Measurements from ENCODE around the gene RALGAPA1.
"Not testable (repeated sequence)": the region's sequence is repeated elsewhere in the genome, so short reads cannot be mapped to it uniquely, and the experiment has no call there.

RALGAPA1 gene

GRCh38 chr14:35760143-35760542 is 49.0 kb downstream of the RALGAPA1 start:
- Histone ChIP-seq H3K4me1 (ENCODE audit: control insufficient read depth, insufficient read depth, low read length) (peaks cover 4% of the 10 kb centered on the region; the same call in 1 of the 2 replicates), H3K9ac (ENCODE audit: low read depth, low read length) (no peak overlapping the region), H3K27me3 (ENCODE audit: control insufficient read depth, insufficient read depth, low read length) (no peaks in the 10 kb centered on the region), H3K9me3 (ENCODE audit: control insufficient read depth, insufficient read depth, low read length) (no peaks in the 10 kb centered on the region), H3K27ac (ENCODE audit: low read depth, low read length) (no peak overlapping the region), H3K4me3 (ENCODE audit: low read depth, low read length) (no peak overlapping the region), H3K36me3 (ENCODE audit: control insufficient read depth, insufficient read depth, low read length) (peaks cover 16% of the 10 kb centered on the region)

- H3K36me3 ChIP-seq (ENCODE audit: control insufficient read depth, insufficient read depth, low read length) = peaks cover 19% of the 10 kb centered on the region
- H3K4me3 ChIP-seq (ENCODE audit: low read depth, low read length) = no peak overlapping the region
- no peak overlapping the region for H3K27ac ChIP-seq (ENCODE audit: low read depth, low read length)
- no peaks in the 10 kb centered on the region for H3K27me3 ChIP-seq (ENCODE audit: control insufficient read depth, insufficient read depth, low read length)
- H3K9ac ChIP-seq (ENCODE audit: low read depth, low read length) = no peak overlapping the region
- no peaks in the 10 kb centered on the region for H3K9me3 ChIP-seq (ENCODE audit: control insufficient read depth, insufficient read depth, low read length)
- peaks cover 4% of the 10 kb centered on the region; the same call in 1 of the 2 replicates for H3K4me1 ChIP-seq (ENCODE audit: control insufficient read depth, insufficient read depth, low read length)
Measured at GRCh38 chr14:35758523-35759129, 50.5 kb downstream of the RALGAPA1 start.

GRCh38 chr14:35754671-35755070 is 54.4 kb downstream of the RALGAPA1 start:
- H3K9me3 ChIP-seq (ENCODE audit: control insufficient read depth, insufficient read depth, low read length) = no peaks in the 10 kb centered on the region
- no peak overlapping the region for H3K4me3 ChIP-seq (ENCODE audit: low read depth, low read length)
- H3K4me1 ChIP-seq (ENCODE audit: control insufficient read depth, insufficient read depth, low read length) = no peaks in the 10 kb centered on the region
- peaks cover 19% of the 10 kb centered on the region for H3K36me3 ChIP-seq (ENCODE audit: control insufficient read depth, insufficient read depth, low read length)
- H3K9ac ChIP-seq (ENCODE audit: low read depth, low read length) = no peak overlapping the region
- H3K27me3 ChIP-seq (ENCODE audit: control insufficient read depth, insufficient read depth, low read length) = no peaks in the 10 kb centered on the region
- no peak overlapping the region for H3K27ac ChIP-seq (ENCODE audit: low read depth, low read length)

GRCh38 chr14:35752380-35752779 is 56.7 kb downstream of the RALGAPA1 start:
- H3K9ac ChIP-seq (ENCODE audit: low read depth, low read length) = no peak overlapping the region
- H3K4me1 ChIP-seq (ENCODE audit: control insufficient read depth, insufficient read depth, low read length) = peaks cover 3% of the 10 kb centered on the region; the same call in 1 of the 2 replicates
- H3K36me3 ChIP-seq (ENCODE audit: control insufficient read depth, insufficient read depth, low read length) = peaks cover 22% of the 10 kb centered on the region
- H3K27me3 ChIP-seq (ENCODE audit: control insufficient read depth, insufficient read depth, low read length) = no peaks in the 10 kb centered on the region
- no peaks in the 10 kb centered on the region for H3K9me3 ChIP-seq (ENCODE audit: control insufficient read depth, insufficient read depth, low read length)
- H3K27ac ChIP-seq (ENCODE audit: low read depth, low read length) = no peak overlapping the region
- no peak overlapping the region for H3K4me3 ChIP-seq (ENCODE audit: low read depth, low read length)

- H3K4me3 ChIP-seq (ENCODE audit: low read depth, low read length) = no peak overlapping the region
- H3K27me3 ChIP-seq (ENCODE audit: control insufficient read depth, insufficient read depth, low read length) = no peaks in the 10 kb centered on the region
- peaks cover 8% of the 10 kb centered on the region for H3K36me3 ChIP-seq (ENCODE audit: control insufficient read depth, insufficient read depth, low read length)
- H3K27ac ChIP-seq (ENCODE audit: low read depth, low read length) = no peak overlapping the region
- peaks cover 4% of the 10 kb centered on the region; the same call in 1 of the 2 replicates for H3K4me1 ChIP-seq (ENCODE audit: control insufficient read depth, insufficient read depth, low read length)
- no peaks in the 10 kb centered on the region for H3K9me3 ChIP-seq (ENCODE audit: control insufficient read depth, insufficient read depth, low read length)
- H3K9ac ChIP-seq (ENCODE audit: low read depth, low read length) = no peak overlapping the region
Measured at GRCh38 chr14:35750202-35750904, 58.7 kb downstream of the RALGAPA1 start.

- Histone ChIP-seq H3K9me3 (ENCODE audit: control insufficient read depth, insufficient read depth, low read length) (no peaks in the 10 kb centered on the region), H3K4me1 (ENCODE audit: control insufficient read depth, insufficient read depth, low read length) (peaks cover 4% of the 10 kb centered on the region; the same call in 1 of the 2 replicates), H3K27ac (ENCODE audit: low read depth, low read length) (no peak overlapping the region), H3K27me3 (ENCODE audit: control insufficient read depth, insufficient read depth, low read length) (no peaks in the 10 kb centered on the region), H3K4me3 (ENCODE audit: low read depth, low read length) (no peak overlapping the region), H3K36me3 (ENCODE audit: control insufficient read depth, insufficient read depth, low read length) (0 out of 2 replicates have a peak, but pooled peaks cover 3% of the 10 kb centered on the region), H3K9ac (ENCODE audit: low read depth, low read length) (no peak overlapping the region)
Measured at GRCh38 chr14:35747379-35747778, 61.7 kb downstream of the RALGAPA1 start.

- no peak overlapping the region for H3K9ac ChIP-seq (ENCODE audit: low read depth, low read length)
- H3K9me3 ChIP-seq (ENCODE audit: control insufficient read depth, insufficient read depth, low read length) = no peaks in the 10 kb centered on the region
- H3K27me3 ChIP-seq (ENCODE audit: control insufficient read depth, insufficient read depth, low read length) = no peaks in the 10 kb centered on the region
- no peak overlapping the region for H3K4me3 ChIP-seq (ENCODE audit: low read depth, low read length)
- H3K4me1 ChIP-seq (ENCODE audit: control insufficient read depth, insufficient read depth, low read length) = peaks cover under 1% of the 10 kb centered on the region; the same call in 1 of the 2 replicates
- H3K27ac ChIP-seq (ENCODE audit: low read depth, low read length) = no peak overlapping the region
- no peaks in the 10 kb centered on the region for H3K36me3 ChIP-seq (ENCODE audit: control insufficient read depth, insufficient read depth, low read length)
Measured at GRCh38 chr14:35742442-35742841, 66.7 kb downstream of the RALGAPA1 start.

GRCh38 chr14:35742032-35742371 is 67.1 kb downstream of the RALGAPA1 start:
- Histone ChIP-seq H3K36me3 (ENCODE audit: control insufficient read depth, insufficient read depth, low read length) (0 out of 2 replicates have a peak, but pooled peaks cover 3% of the 10 kb centered on the region), H3K27ac (ENCODE audit: low read depth, low read length) (no peak overlapping the region)

GRCh38 chr14:35741345-35742031 is 67.6 kb downstream of the RALGAPA1 start:
- Histone ChIP-seq H3K4me1 (ENCODE audit: control insufficient read depth, insufficient read depth, low read length) (no peaks in the 10 kb centered on the region), H3K4me3 (ENCODE audit: low read depth, low read length) (no peak overlapping the region), H3K36me3 (ENCODE audit: control insufficient read depth, insufficient read depth, low read length) (0 out of 2 replicates have a peak, but pooled peaks cover 3% of the 10 kb centered on the region), H3K27ac (ENCODE audit: low read depth, low read length) (no peak overlapping the region), H3K9ac (ENCODE audit: low read depth, low read length) (no peak overlapping the region), H3K27me3 (ENCODE audit: control insufficient read depth, insufficient read depth, low read length) (no peaks in the 10 kb centered on the region), H3K9me3 (ENCODE audit: control insufficient read depth, insufficient read depth, low read length) (no peaks in the 10 kb centered on the region)

More at GRCh38 chr14:35742032-35742371, 67.1 kb downstream of the RALGAPA1 start:
- H3K4me1 ChIP-seq (ENCODE audit: control insufficient read depth, insufficient read depth, low read length) = no peaks in the 10 kb centered on the region
- no peaks in the 10 kb centered on the region for H3K9me3 ChIP-seq (ENCODE audit: control insufficient read depth, insufficient read depth, low read length)
- H3K9ac ChIP-seq (ENCODE audit: low read depth, low read length) = no peak overlapping the region
- H3K27me3 ChIP-seq (ENCODE audit: control insufficient read depth, insufficient read depth, low read length) = no peaks in the 10 kb centered on the region
- no peak overlapping the region for H3K4me3 ChIP-seq (ENCODE audit: low read depth, low read length)

GRCh38 chr14:35740215-35740614 is 68.9 kb downstream of the RALGAPA1 start:
- Histone ChIP-seq H3K9me3 (ENCODE audit: control insufficient read depth, insufficient read depth, low read length) (no peaks in the 10 kb centered on the region), H3K9ac (ENCODE audit: low read depth, low read length) (no peak overlapping the region), H3K27me3 (ENCODE audit: control insufficient read depth, insufficient read depth, low read length) (no peaks in the 10 kb centered on the region), H3K36me3 (ENCODE audit: control insufficient read depth, insufficient read depth, low read length) (0 out of 2 replicates have a peak, but pooled peaks cover 8% of the 10 kb centered on the region), H3K4me3 (ENCODE audit: low read depth, low read length) (no peak overlapping the region), H3K27ac (ENCODE audit: low read depth, low read length) (no peak overlapping the region), H3K4me1 (ENCODE audit: control insufficient read depth, insufficient read depth, low read length) (no peaks in the 10 kb centered on the region)

- H3K9ac ChIP-seq (ENCODE audit: low read depth, low read length); H3K36me3 ChIP-seq (ENCODE audit: control insufficient read depth, insufficient read depth, low read length); H3K27ac ChIP-seq (ENCODE audit: low read depth, low read length); H3K9me3 ChIP-seq (ENCODE audit: control insufficient read depth, insufficient read depth, low read length); H3K27me3 ChIP-seq (ENCODE audit: control insufficient read depth, insufficient read depth, low read length); H3K4me1 ChIP-seq (ENCODE audit: control insufficient read depth, insufficient read depth, low read length); H3K4me3 ChIP-seq (ENCODE audit: low read depth, low read length): not testable (repeated sequence)
Measured at GRCh38 chr14:35735163-35735562, 73.9 kb downstream of the RALGAPA1 start.

All from HUES48 (cell line).